NAMALWA (cell line): ENCODE results near the gene HAO1.
A peak's percentile ranks its signal among the peaks of the same experiment; 100 is the strongest.

ENCODE experiments used
- DNase-seq: peaks from one replicate; pipeline ENCODE4 v3.0.0-alpha.2; 2015; ENCODE audit warnings: low spot score

The HAO1 gene

GRCh38 chr20:7855545-7855944 lies 84.7 kb downstream of the HAO1 start:
- DNase-seq: no peak

DNA sequence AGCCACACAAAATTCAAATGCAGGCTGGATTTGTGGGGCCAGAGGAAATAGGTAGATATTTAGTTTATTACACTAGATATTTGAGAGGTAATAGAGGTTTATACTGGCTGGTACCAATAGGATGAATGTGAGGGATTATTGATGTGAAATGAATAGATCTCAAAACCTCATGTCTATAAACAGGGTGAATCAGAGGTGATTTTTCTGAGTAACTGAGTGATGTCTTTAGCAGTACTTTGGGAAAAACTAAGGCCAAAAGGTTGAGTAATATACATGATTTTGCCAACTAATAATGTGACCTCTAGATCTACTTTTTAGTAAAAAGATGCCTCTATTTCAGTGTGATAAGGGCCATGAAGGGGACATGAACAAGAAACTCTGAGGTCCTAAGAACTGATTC lies 86.8 kb downstream of the HAO1 start:
- no peak for DNase-seq

GRCh38 chr20:7850775-7851490 lies 89.3 kb downstream of the HAO1 start:
- no peak for DNase-seq

- DNase-seq: no peak
Observed at GRCh38 chr20:7849675-7850074, 90.6 kb downstream of the HAO1 start.

DNA sequence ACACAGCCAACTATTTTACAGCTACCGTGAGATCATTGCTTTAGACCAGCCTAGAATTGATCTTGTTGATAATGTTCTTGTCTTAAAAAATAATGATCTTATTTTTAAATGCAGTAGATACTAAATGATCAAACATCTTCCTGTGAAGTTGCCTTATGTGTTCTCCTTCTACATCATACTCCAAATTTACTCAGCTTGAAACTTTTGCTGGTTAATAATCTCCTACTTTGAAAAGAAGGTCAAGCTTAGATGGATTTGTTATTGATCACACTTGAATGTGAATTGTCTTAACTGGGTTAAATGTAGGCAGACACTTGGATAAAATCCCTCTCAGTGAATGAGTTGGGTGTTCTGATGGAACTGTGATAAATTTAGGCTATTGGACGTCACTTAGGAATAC lies 91.9 kb downstream of the HAO1 start:
- DNase-seq: no peak

DNA sequence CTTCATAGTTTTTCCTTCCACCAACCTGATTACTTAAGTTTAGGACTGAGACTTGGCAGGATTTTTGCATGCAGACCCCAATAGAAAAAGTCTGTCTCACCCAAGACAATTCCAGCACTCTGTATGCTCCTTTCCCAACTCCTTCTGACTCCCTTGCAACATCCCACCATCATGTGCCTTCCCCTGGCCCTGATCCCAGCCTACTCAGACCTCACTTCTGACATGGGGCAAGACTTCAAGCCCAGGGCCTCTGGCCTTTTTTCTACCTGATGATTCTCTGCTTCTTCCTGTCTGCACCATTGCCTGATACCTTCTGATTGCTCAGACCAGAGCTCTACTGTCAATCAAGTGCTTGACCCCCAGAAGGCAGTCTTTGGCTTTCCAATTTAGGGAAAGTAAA lies 96.6 kb downstream of the HAO1 start:
- DNase-seq: no peak

DNA sequence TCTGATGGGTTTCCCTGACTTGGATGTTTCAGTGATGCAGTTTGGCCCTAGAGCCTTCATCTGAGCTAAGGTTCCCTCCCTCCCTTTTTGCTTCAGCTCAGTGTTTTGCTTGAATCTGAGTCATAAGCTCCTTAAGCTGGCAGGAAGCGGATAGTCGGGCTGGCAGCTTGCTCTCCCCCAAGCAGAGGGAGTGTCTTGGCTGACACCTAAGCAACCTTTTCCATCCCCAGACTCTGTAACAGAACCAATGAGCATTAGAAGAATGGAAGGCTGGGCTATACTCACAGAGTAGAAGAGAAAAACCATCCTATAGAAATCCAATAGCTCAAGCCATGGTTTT lies 98.3 kb downstream of the HAO1 start:
- DNase-seq: no peak

DNA sequence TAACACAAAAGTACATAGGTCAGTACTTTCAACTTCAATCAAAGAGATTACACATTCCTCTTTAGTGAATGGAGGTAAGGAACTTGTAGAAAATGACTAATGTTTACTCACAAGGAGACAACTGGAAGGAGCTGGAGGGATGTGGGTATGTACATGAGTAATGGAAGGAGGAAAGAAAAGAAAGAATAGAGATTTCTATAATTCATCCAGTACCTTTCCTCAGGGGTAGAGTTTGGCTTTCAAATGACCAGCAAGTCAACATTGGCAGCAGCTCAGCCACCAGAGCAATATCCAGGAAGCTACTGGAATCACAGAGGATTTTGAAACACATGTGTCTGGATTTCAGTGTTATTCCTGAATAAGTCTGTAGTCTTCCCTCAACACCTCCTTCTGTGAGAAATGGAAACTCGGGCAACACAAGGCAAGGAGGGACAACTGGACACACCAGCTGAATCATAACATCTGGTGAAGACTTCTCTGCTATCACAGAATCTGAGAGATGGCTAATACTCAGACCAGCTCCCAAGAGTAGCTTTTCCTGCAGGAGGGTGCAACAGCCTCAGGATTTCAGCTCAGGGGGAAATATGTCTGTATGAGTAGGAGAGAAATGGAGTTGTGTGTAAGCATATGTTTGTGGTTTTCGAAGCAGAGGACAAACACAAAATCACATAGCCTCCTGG lies 98.8 kb downstream of the HAO1 start:
- DNase-seq: no peak

GRCh38 chr20:7836076-7836475 lies 104.2 kb downstream of the HAO1 start:
- DNase-seq: no peak

DNA sequence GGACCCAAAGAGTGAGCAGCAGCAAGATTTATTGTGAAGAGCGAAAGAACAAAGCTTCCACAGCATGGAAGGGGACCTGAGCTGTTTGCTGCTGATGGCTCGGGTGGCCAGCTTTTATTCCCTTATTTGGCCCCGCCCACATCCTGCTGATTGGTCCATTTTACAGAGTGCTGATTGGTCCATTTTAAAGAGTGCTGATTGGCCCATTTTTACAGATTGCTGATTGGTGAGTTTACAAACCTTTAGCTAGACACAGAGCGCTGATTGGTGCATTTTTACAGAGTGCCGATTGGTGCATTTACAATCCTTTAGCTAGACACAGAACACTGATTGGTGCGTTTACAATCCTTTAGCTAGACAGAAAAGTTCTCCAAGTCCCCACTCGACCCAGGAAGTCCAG lies 105.8 kb downstream of the HAO1 start:
- DNase-seq: peak; percentile 16
